Suprapubic skin (tissue), 4 donors: ENCODE measurements around the gene PPRC1.

Experiments used
- CTCF ChIP-seq, 2 donors: fragments of 200-600 bp in 1 of 2; fragments of 450-650 bp in 1 of 2; sonication (generic) in 1 of 2; IDR thresholded peaks; one replicate each; pipeline ENCODE4 v1.5.1; 2016 to 2019; ENCODE audit warnings: antibody characterized with exemption in 2 of 2, mild to moderate bottlenecking in 1 of 2, moderate library complexity in 1 of 2
- POLR2A ChIP-seq, 2 donors: fragments of 450-650 bp; IDR thresholded peaks; one replicate each; pipeline ENCODE4 v1.6.1; 2017; ENCODE audit warnings: antibody characterized with exemption in 2 of 2, mild to moderate bottlenecking in 2 of 2, moderate library complexity in 2 of 2
- POLR2AphosphoS5 ChIP-seq, 3 donors: sonication (generic); formaldehyde crosslinking; IDR thresholded peaks; one replicate each; pipeline ENCODE4 v1.6.1; 2017; ENCODE audit warnings: antibody characterized with exemption in 3 of 3

GRCh38 chr10:102150970-102151773 lies 18.3 kb downstream of the PPRC1 start:
- TF ChIP-seq CTCF (IDR thresholded peaks at IDR 0.05) (no peak), POLR2AphosphoS5 (IDR thresholded peaks at IDR 0.05) (no peak), POLR2A (IDR thresholded peaks at IDR 0.05) (no peak)
